Measurements from ENCODE around the gene CCN5.

Gene CCN5

DNA sequence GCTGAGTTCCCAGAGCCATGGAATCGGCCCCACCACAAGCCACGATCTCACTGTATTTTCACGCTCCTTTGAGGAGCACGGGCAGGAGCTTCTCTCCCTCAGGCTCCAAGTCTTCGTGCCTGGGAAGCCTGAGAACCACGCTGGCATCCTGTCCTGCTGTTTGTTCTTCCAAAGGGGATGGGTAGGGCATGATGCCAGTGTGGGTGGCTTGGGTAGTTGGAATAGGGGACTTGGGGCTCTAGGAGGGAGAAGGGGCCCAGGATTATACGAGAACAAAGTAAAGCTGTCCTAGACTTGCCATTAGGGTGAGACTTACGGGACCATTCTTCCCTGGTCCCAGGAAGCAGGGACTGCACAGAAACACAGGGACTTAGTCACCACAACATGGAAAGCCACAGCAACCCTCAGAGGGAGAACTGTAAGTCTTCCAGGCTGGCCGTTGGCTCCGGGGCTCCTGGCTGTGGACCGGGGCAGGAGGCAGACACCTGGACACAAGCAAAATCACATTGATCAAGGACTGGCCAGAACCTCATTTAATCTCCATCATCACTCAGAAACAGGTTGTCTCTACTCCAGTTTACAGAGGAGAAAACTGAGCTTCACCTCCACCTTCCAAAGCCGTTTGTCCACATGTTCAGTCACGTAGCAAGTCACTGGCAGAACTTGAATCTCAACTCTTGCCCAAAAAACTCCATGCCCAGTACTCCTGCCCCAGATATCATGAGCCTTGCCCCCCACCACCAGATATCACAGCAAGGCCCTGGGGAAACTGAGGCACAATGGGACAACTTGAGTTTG is 1.3 kb downstream of the CCN5 start:
- H3K36me3 Mint-ChIP-seq: no peaks in the 10 kb centered on the region
- peaks cover 0 to 6% of the 10 kb centered on the region in 2 donors for H3K27me3 Mint-ChIP-seq
- DNase-seq (no peak), ATAC-seq (replicated peaks) (no peak)
- no peaks in the 10 kb centered on the region for H3K9me3 Mint-ChIP-seq
- no peaks in the 10 kb centered on the region for H3K4me1 Mint-ChIP-seq
- H3K4me3 Mint-ChIP-seq: no peak overlapping the region
- H3K27ac Mint-ChIP-seq: no peak overlapping the region

GRCh38 chr20:44717986-44718385 is 2.8 kb downstream of the CCN5 start:
- ATAC-seq (replicated peaks) (no peak), DNase-seq (no peak)
- Mint-ChIP-seq H3K9me3 (no peaks in the 10 kb centered on the region), H3K27me3 (peaks cover 0 to 6% of the 10 kb centered on the region in 2 donors), H3K36me3 (no peaks in the 10 kb centered on the region), H3K4me1 (no peaks in the 10 kb centered on the region), H3K27ac (no peak overlapping the region), H3K4me3 (no peak overlapping the region)

DNA sequence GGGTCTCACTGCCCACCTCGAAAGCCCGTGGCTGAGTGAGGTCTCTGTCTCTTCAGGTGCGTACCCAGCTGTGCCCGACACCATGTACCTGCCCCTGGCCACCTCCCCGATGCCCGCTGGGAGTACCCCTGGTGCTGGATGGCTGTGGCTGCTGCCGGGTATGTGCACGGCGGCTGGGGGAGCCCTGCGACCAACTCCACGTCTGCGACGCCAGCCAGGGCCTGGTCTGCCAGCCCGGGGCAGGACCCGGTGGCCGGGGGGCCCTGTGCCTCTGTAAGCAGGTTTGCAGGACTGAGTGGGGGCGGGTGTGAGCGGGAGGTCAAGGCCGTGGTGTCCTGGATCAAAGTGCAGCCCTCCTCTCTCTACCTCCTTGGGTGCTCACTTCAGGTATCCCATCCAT is 4.7 kb downstream of the CCN5 start:
- no peaks in the 10 kb centered on the region for H3K36me3 Mint-ChIP-seq
- H3K9me3 Mint-ChIP-seq: no peaks in the 10 kb centered on the region
- H3K27ac Mint-ChIP-seq: no peak overlapping the region
- peaks cover 0 to 1% of the 10 kb centered on the region in 2 donors for H3K4me1 Mint-ChIP-seq
- ATAC-seq (replicated peaks): no peak
- no peak overlapping the region for H3K4me3 Mint-ChIP-seq
- no peak for DNase-seq
- no peaks in the 10 kb centered on the region for H3K27me3 Mint-ChIP-seq

DNA sequence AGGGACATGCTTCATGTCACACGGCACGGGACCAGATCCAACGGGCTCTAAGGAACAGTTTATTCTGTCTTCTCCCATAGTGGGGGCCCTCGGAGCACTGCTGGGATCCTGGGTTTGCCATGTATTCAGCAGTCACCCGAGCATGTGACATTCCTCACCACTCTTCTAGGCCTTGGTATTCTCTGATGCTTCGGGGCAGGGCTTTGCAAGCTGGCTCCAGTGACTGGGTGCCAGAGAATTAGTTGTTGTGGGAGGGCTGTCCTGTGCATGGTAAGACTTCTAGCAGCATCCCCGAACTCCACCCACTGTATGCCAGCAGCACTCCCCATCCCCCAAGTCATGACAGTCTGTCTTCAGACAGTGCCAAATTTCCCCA is 5.4 kb downstream of the CCN5 start:
- no peaks in the 10 kb centered on the region for H3K9me3 Mint-ChIP-seq
- H3K27me3 Mint-ChIP-seq: no peaks in the 10 kb centered on the region
- H3K4me3 Mint-ChIP-seq: no peak overlapping the region
- DNase-seq (no peak), ATAC-seq (replicated peaks) (no peak)
- H3K27ac Mint-ChIP-seq: no peak overlapping the region
- peaks cover 0 to 1% of the 10 kb centered on the region in 2 donors for H3K4me1 Mint-ChIP-seq
- H3K36me3 Mint-ChIP-seq: no peaks in the 10 kb centered on the region

DNA sequence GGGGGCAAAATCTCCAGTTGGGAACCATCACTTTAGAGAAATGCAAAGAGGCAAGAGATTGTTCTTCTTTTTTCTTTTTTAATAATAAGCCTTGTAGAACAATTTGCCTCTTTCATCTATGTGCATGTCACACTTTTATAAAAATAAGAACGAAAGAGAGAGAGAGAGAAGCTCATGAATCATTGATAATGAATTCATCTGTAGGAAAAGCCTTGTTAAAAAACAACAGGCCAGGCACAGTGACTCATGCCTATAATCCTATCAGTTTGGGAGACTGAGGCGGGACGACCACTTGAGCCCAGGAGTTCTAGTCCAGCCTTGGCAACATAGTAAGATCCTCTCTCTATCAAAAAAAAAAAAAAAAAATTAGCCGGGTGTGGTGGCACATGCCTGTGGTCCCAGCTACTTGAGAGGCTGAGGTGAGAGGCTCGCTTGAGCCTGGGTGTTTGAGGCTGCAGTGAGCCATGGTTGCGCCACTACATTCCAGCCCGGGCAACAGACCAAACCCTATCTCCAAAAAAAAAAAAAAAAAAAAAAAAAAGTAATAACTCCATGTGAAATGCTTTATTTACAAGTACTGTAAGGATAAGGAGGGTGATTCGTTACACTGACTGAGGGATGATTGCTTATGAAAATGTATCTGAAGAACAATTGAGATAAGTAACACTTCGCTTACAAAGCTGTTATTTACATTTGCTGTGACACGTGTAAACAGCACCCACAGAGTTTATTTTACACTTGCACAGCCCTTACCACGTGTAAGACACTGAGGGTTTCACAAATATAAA is 6.0 kb downstream of the CCN5 start:
- H3K9me3 Mint-ChIP-seq: no peaks in the 10 kb centered on the region
- H3K4me3 Mint-ChIP-seq: no peak overlapping the region
- no peaks in the 10 kb centered on the region for H3K27me3 Mint-ChIP-seq
- no peaks in the 10 kb centered on the region for H3K36me3 Mint-ChIP-seq
- DNase-seq (no peak), ATAC-seq (replicated peaks) (no peak)
- no peak overlapping the region for H3K27ac Mint-ChIP-seq
- H3K4me1 Mint-ChIP-seq: peaks cover 0 to 1% of the 10 kb centered on the region in 2 donors

GRCh38 chr20:44721785-44722054 is 6.6 kb downstream of the CCN5 start:
- Mint-ChIP-seq H3K27ac (no peak overlapping the region), H3K9me3 (no peaks in the 10 kb centered on the region), H3K4me1 (peaks cover 0 to 1% of the 10 kb centered on the region in 2 donors), H3K4me3 (no peak overlapping the region), H3K36me3 (no peaks in the 10 kb centered on the region), H3K27me3 (no peaks in the 10 kb centered on the region)
- DNase-seq (no peak), ATAC-seq (replicated peaks) (no peak)

- ATAC-seq (replicated peaks) (no peak), DNase-seq (no peak)
- H3K9me3 Mint-ChIP-seq: no peaks in the 10 kb centered on the region
- H3K27me3 Mint-ChIP-seq: no peaks in the 10 kb centered on the region
- no peak overlapping the region for H3K27ac Mint-ChIP-seq
- no peak overlapping the region for H3K4me3 Mint-ChIP-seq
- H3K36me3 Mint-ChIP-seq: no peaks in the 10 kb centered on the region
- peaks cover 0 to 1% of the 10 kb centered on the region in 2 donors for H3K4me1 Mint-ChIP-seq
Measured at GRCh38 chr20:44722990-44723389, 7.8 kb downstream of the CCN5 start.

GRCh38 chr20:44723391-44723790 is 8.2 kb downstream of the CCN5 start:
- DNase-seq (no peak), ATAC-seq (replicated peaks) (no peak)
- no peaks in the 10 kb centered on the region for H3K36me3 Mint-ChIP-seq
- H3K27ac Mint-ChIP-seq: peak overlapping the region; percentile 17
- no peaks in the 10 kb centered on the region for H3K27me3 Mint-ChIP-seq
- H3K9me3 Mint-ChIP-seq: no peaks in the 10 kb centered on the region
- peaks cover 0 to 1% of the 10 kb centered on the region in 2 donors for H3K4me1 Mint-ChIP-seq
- no peak overlapping the region for H3K4me3 Mint-ChIP-seq

- no peak for ATAC-seq (replicated peaks)
- Mint-ChIP-seq H3K4me1 (peaks cover 0 to 1% of the 10 kb centered on the region in 2 donors), H3K27ac (peak overlapping the region; percentile 17)
Measured at GRCh38 chr20:44723798-44724362, 8.7 kb downstream of the CCN5 start.

GRCh38 chr20:44724423-44725091 is 9.4 kb downstream of the CCN5 start:
- no peak for ATAC-seq (replicated peaks)

More at GRCh38 chr20:44723798-44724362, 8.7 kb downstream of the CCN5 start:
- H3K27me3 Mint-ChIP-seq: peaks cover 3 to 4% of the 10 kb centered on the region in 2 donors
- no peaks in the 10 kb centered on the region for H3K9me3 Mint-ChIP-seq
- no peak for DNase-seq
- no peak overlapping the region for H3K4me3 Mint-ChIP-seq
- H3K36me3 Mint-ChIP-seq: no peaks in the 10 kb centered on the region

GRCh38 chr20:44725837-44726236 is 10.7 kb downstream of the CCN5 start:
- Mint-ChIP-seq H3K4me3 (no peak overlapping the region), H3K9me3 (no peaks in the 10 kb centered on the region), H3K27ac (no peak overlapping the region), H3K36me3 (no peaks in the 10 kb centered on the region), H3K27me3 (peaks cover 5 to 6% of the 10 kb centered on the region in 2 donors), H3K4me1 (peaks cover 0 to 1% of the 10 kb centered on the region in 2 donors)
- ATAC-seq (replicated peaks): no peak
- no peak for DNase-seq

More at GRCh38 chr20:44724423-44725091, 9.4 kb downstream of the CCN5 start:
- no peak for DNase-seq
- Mint-ChIP-seq H3K36me3 (no peaks in the 10 kb centered on the region), H3K4me3 (no peak overlapping the region), H3K27ac (no peak overlapping the region), H3K27me3 (peaks cover 5 to 6% of the 10 kb centered on the region in 2 donors), H3K9me3 (no peaks in the 10 kb centered on the region), H3K4me1 (peaks cover 0 to 1% of the 10 kb centered on the region in 2 donors)

GRCh38 chr20:44727039-44727438 is 11.9 kb downstream of the CCN5 start:
- no peak for DNase-seq
- H3K9me3 Mint-ChIP-seq: no peaks in the 10 kb centered on the region
- H3K27ac Mint-ChIP-seq: no peak overlapping the region
- ATAC-seq (replicated peaks): no peak
- H3K4me3 Mint-ChIP-seq: no peak overlapping the region
- H3K36me3 Mint-ChIP-seq: no peaks in the 10 kb centered on the region
- peaks cover 0 to 1% of the 10 kb centered on the region in 2 donors for H3K4me1 Mint-ChIP-seq
- H3K27me3 Mint-ChIP-seq: peaks cover 5 to 6% of the 10 kb centered on the region in 2 donors

- Mint-ChIP-seq H3K27ac (no peak overlapping the region), H3K36me3 (no peaks in the 10 kb centered on the region), H3K4me3 (no peak overlapping the region), H3K27me3 (peaks cover 5 to 6% of the 10 kb centered on the region in 2 donors), H3K4me1 (peaks cover 0 to 1% of the 10 kb centered on the region in 2 donors), H3K9me3 (no peaks in the 10 kb centered on the region)
- DNase-seq (no peak), ATAC-seq (replicated peaks) (no peak)
Measured at GRCh38 chr20:44727651-44728050, 12.5 kb downstream of the CCN5 start.

GRCh38 chr20:44728801-44729443 is 13.8 kb downstream of the CCN5 start:
- Mint-ChIP-seq H3K27ac (no peak overlapping the region), H3K36me3 (no peaks in the 10 kb centered on the region), H3K4me1 (peaks cover 4 to 7% of the 10 kb centered on the region in 2 donors), H3K9me3 (no peaks in the 10 kb centered on the region), H3K27me3 (peaks cover 6 to 11% of the 10 kb centered on the region in 2 donors), H3K4me3 (no peak overlapping the region)
- DNase-seq (no peak), ATAC-seq (replicated peaks) (no peak)
